Mucosa of descending colon (tissue), 3 donors: ENCODE results near the gene IGF1. TPM values are rescaled to one million over a fixed set of nuclear protein-coding genes. Genes with fewer than 3 reads are reported as not detected.

Source experiments
- ATAC-seq: fragments of 200-7000 bp; cut with Tn5 transposase; one replicate; pipeline ENCODE4 v1.9.1; 2020; ENCODE audit warnings: mild to moderate bottlenecking, moderate library complexity
- DNase-seq, 3 donors: peaks; one replicate each; pipeline ENCODE4 v3.0.0-alpha.2; 2020
- H3K36me3 ChIP-seq: fragments of 200-600 bp; one replicate; pipeline ENCODE4 v1.8.0; 2021; ENCODE audit warnings: low read depth, mild to moderate bottlenecking
- H3K4me1 ChIP-seq: fragments of 200-600 bp; one replicate; pipeline ENCODE4 v1.8.0; 2021; ENCODE audit warnings: low read depth, mild to moderate bottlenecking
- H3K4me3 ChIP-seq: fragments of 200-600 bp; one replicate; pipeline ENCODE4 v1.8.0; 2021; ENCODE audit warnings: mild to moderate bottlenecking
- H3K9me3 ChIP-seq: fragments of 200-600 bp; one replicate; pipeline ENCODE4 v1.8.0; 2021; ENCODE audit warnings: mild to moderate bottlenecking
- intact Hi-C, 2 donors: fragments of 100-400 bp; cut with DNase I in 1 of 2; cut with micrococcal nuclease in 1 of 2; formaldehyde crosslinking; loops; one replicate each; pipeline versions ENCODE4 v1.11.0 to v1.11.1; 2022; cut with DNase I, micrococcal nuclease
- total RNA-seq, 3 donors: library from RNA; stranded (reverse); fragmentation: NEBNext Ultra II Directional in 2 of 3; extraction: Animal tissue kit (Norgen Biotek cat#: 25700) in 2 of 3; gene quantifications; one replicate each; pipeline versions ENCODE4 v1.2.1 to v1.2.4, GENCODE V29; 2021 to 2023
- TF ChIP-seq, protein P1 (sequence below): fragments of 200-600 bp; IDR thresholded peaks from one replicate; pipeline ENCODE4 v1.8.0; 2022; ENCODE audit warnings: antibody characterized with exemption, mild to moderate bottlenecking
- donor health status: DM: no; HTN: no; CAD: no; lungs with moderate emphysema.
- donor health status: DM: no; HTN: no; CAD: no.
- donor health status: DM: no; HTN: yes; CAD: no.

IGF1 gene
- total RNA-seq, 3 donors from 2014 or later: 2.5 to 12.6 (median 9.4) TPM

DNA sequence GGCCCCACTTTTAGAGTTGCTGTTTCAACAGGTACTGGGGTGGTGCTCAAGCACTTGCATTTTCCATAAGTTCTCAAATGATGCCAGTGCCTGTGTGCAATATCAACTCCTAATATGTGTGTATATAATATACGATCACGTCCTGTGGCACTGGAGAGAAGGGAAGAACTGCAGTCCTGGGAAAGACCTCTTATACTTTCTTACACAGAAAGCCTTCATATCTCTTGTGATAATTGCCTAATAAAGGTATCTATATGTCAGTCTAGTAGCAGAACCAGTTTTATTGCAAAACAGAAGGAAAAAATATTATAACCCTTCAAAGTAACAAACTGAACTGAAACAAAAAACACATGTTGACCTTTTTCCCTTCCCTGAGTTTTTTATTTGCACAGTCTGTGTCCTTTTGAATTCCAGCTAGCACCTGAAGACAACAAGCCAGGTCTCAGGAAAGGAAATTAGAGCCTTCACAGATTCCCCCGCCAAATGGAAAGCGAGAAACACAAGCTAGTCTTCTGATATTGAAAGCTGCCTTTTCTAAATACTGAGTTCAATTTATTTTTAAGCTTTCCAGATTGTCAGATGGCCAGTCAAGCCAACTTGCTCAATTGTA lies 44.4 kb downstream of the IGF1 start:
- Histone ChIP-seq H3K4me1 (no peaks in the 10 kb centered on the region), H3K9me3 (no peaks in the 10 kb centered on the region), H3K4me3 (no peak overlapping the region), H3K36me3 (no peaks in the 10 kb centered on the region)
- intact Hi-C loops: no loop called here
- TF ChIP-seq, protein P1, sequence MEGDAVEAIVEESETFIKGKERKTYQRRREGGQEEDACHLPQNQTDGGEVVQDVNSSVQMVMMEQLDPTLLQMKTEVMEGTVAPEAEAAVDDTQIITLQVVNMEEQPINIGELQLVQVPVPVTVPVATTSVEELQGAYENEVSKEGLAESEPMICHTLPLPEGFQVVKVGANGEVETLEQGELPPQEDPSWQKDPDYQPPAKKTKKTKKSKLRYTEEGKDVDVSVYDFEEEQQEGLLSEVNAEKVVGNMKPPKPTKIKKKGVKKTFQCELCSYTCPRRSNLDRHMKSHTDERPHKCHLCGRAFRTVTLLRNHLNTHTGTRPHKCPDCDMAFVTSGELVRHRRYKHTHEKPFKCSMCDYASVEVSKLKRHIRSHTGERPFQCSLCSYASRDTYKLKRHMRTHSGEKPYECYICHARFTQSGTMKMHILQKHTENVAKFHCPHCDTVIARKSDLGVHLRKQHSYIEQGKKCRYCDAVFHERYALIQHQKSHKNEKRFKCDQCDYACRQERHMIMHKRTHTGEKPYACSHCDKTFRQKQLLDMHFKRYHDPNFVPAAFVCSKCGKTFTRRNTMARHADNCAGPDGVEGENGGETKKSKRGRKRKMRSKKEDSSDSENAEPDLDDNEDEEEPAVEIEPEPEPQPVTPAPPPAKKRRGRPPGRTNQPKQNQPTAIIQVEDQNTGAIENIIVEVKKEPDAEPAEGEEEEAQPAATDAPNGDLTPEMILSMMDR: no peak
- DNase-seq (no peak), ATAC-seq (no peak)

DNA sequence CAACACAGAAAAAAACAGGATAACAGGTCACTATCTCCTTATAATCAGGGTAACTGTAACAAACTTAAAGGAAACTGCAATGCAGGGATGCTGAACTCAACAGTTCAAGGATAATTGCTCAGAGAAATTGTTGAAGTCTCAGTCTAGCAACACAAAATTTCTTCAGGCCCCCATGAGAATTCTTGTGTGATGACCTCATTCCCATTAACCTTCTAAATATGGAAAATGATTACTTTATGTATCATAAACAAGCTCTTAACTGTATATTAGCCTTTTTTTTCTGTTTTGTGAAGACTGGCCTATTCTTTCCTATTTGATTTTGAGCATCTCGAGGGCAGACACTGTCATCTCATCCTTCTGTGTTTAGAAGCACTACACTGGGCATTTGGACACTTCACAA lies 47.1 kb downstream of the IGF1 start:
- TF ChIP-seq, protein P1: no peak
- H3K4me1 ChIP-seq: no peaks in the 10 kb centered on the region
- ATAC-seq (no peak), DNase-seq (no peak)
- no peaks in the 10 kb centered on the region for H3K9me3 ChIP-seq
- no peaks in the 10 kb centered on the region for H3K36me3 ChIP-seq
- intact Hi-C loops: no loop called here
- H3K4me3 ChIP-seq: no peak overlapping the region

DNA sequence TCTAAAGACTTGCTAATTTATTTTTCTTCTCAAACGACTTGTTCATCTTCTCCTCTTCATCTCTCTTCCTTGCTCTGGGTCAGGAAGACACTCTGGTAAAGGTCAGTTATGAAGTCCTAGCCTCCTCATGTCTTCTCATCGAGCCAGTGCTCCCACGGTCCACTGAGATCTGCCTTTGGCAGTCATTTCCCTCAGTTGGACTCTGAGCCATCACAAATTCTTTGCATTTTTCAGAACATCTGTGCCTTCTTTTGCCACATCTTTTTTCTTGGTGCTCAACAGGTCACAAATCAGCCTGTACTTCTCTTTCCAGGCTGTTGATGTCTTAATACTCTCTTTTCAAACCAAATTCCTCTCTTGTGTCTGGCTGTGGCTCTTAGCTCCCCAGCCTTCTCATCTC lies 49.7 kb downstream of the IGF1 start:
- no peaks in the 10 kb centered on the region for H3K36me3 ChIP-seq
- intact Hi-C loops: no loop called here
- ATAC-seq: no peak

DNA sequence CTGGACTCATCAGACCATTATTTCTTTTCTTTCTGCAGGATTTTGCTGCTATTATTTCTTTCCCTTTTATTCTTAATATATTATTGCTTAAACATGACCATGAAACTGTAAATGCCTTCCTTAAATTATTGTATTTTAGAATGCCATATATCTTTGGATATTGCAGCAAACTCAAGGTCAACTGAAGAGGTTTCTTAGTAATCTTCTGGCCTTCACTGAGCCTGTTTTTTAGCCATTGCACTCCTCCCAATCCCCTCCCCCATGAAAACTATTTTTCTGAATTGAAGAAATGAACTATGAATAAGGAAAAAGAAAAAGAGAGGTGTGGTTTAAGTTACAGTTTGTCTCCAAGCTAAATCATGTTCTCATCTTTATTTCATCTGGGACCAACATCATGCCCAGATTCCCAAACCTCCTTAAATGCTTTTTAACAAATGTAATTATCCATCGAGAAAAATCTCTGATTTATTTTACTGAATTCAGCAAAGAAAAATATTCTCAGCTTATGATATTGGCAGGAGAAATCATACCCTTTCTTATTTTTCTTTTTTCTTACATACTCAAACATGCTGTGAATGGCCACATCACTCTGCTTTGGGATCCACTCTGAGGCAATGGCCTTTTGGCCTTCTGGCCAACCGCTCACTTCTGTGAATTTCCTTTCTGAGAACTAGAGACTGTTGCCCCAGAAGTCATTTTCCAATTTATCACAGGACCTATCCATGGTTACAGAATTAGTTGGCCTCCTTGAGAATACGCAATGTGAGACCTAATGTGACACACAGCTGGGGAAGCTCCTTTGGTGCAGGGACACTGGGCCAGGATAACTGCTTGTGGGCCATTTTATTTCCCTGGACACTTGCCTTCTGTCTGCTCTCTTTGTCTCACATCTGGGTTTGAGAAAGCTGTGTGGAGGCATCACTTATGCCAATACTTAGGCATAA lies 50.9 kb downstream of the IGF1 start:
- no peaks in the 10 kb centered on the region for H3K36me3 ChIP-seq
- ATAC-seq: no peak

More for the DNA sequence above, 49.7 kb downstream of the IGF1 start:
- DNase-seq: no peak
- no peaks in the 10 kb centered on the region for H3K9me3 ChIP-seq
- H3K4me3 ChIP-seq: no peak overlapping the region
- H3K4me1 ChIP-seq: no peaks in the 10 kb centered on the region
- TF ChIP-seq, protein P1: no peak

DNA sequence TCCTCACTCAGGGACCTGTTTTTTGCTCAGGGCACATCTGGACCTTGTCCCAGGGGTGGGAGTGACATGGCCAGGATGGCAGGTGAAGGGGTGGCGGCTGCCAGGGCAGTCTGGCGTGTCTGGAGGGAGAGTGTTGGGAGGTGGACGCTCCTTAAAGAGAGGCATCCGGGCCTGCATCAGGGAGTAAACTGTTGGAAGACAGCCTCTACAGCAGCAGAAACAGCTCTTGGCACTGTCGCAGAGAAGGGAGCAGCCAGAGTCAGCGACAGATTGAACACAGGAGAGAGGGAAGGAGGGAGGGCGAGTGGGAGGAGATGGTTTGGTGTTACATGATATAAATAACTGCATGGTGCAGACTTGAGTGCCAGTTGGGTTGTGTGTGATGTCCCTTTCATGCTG lies 52.8 kb downstream of the IGF1 start:
- no peaks in the 10 kb centered on the region for H3K36me3 ChIP-seq
- H3K4me1 ChIP-seq: no peaks in the 10 kb centered on the region
- TF ChIP-seq, protein P1: no peak
- no peaks in the 10 kb centered on the region for H3K9me3 ChIP-seq
- intact Hi-C loops: no loop called here
- DNase-seq: no peak
- ATAC-seq: no peak
- H3K4me3 ChIP-seq: no peak overlapping the region

More for the DNA sequence above, 50.9 kb downstream of the IGF1 start:
- TF ChIP-seq, protein P1: no peak
- intact Hi-C loops: no loop called here
- Histone ChIP-seq H3K9me3 (no peaks in the 10 kb centered on the region), H3K4me3 (no peak overlapping the region), H3K4me1 (no peaks in the 10 kb centered on the region)
- peak in 1 of 3 donors; percentile 3 for DNase-seq
